Muscle layer of duodenum (tissue), 2 donors: ENCODE measurements around the gene PSMD13.
A peak's percentile ranks its signal among the peaks of the same experiment; 100 is the strongest.

Experiments
- H3K27ac ChIP-seq: one replicate; pipeline ENCODE4 v1.7.0; 2013; ENCODE audit warnings: mild to moderate bottlenecking, low read length
- H3K27me3 ChIP-seq: one replicate; pipeline ENCODE4 v1.7.0; 2013; ENCODE audit warnings: low read depth, mild to moderate bottlenecking, control low read depth, low read length
- H3K36me3 ChIP-seq, 2 donors: one replicate each; pipeline ENCODE4 v1.7.0; 2013; ENCODE audit warnings: low read length in 2 of 2, control low read depth in 1 of 2, mild to moderate bottlenecking in 1 of 2; ENCODE audit not compliant: insufficient read depth in 2 of 2, control insufficient read depth in 1 of 2
- H3K4me1 ChIP-seq, 2 donors: one replicate each; pipeline ENCODE4 v1.7.0; 2013; ENCODE audit warnings: low read length in 2 of 2, mild to moderate bottlenecking in 2 of 2, control low read depth in 1 of 2, moderate library complexity in 1 of 2; ENCODE audit not compliant: insufficient read depth in 2 of 2, control insufficient read depth in 1 of 2
- H3K4me3 ChIP-seq, 2 donors: one replicate each; pipeline ENCODE4 v1.7.0; 2013; ENCODE audit warnings: low read length in 2 of 2, low read depth in 1 of 2, mild to moderate bottlenecking in 1 of 2
- H3K9me3 ChIP-seq, 2 donors: one replicate each; pipeline ENCODE4 v1.7.0; 2013; ENCODE audit warnings: low read length in 2 of 2, control low read depth in 1 of 2, mild to moderate bottlenecking in 1 of 2; ENCODE audit not compliant: control insufficient read depth in 1 of 2
- donor health status: healthy.

Gene PSMD13

DNA sequence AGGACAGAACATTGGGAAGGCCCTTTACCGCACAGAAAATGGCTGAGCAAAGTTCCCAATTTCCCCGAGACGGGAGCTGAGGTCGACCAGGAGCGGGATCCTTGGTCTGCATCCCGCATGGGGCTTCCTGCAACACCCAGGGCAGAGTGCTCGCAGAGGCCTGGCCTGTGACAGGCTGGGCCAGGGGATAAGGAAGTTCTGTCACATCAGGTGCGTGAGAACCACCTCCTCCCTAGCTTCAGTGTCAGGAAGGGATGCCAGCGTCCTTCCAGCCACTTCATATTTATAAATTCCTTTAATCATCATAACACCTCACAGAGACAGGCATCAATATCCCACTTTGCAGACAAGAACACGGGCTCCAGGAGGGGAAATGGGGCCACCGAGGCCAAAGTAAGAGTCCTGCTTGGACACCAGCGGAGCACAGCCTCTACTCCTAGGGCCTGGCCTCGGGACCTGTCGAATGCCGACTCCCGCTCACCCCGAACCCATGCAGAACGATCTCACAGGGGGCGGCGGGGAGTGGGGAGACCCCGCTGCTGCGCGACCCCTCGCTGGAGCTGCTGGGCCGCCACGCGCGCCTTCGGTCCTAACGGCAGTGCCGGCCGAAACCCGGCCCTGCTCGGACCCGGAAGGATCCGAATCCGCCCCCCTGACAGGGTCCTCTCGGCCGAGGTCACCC, 30.1 kb upstream of the PSMD13 start:
- Histone ChIP-seq H3K4me1 (peaks cover 19 to 44% of the 10 kb centered on the region in 2 donors), H3K27me3 (no peaks in the 10 kb centered on the region), H3K36me3 (peaks cover 47 to 60% of the 10 kb centered on the region in 2 donors), H3K9me3 (no peaks in the 10 kb centered on the region), H3K27ac (peak overlapping the region; percentile 99), H3K4me3 (peak overlapping the region; percentile 85 to 93)

DNA sequence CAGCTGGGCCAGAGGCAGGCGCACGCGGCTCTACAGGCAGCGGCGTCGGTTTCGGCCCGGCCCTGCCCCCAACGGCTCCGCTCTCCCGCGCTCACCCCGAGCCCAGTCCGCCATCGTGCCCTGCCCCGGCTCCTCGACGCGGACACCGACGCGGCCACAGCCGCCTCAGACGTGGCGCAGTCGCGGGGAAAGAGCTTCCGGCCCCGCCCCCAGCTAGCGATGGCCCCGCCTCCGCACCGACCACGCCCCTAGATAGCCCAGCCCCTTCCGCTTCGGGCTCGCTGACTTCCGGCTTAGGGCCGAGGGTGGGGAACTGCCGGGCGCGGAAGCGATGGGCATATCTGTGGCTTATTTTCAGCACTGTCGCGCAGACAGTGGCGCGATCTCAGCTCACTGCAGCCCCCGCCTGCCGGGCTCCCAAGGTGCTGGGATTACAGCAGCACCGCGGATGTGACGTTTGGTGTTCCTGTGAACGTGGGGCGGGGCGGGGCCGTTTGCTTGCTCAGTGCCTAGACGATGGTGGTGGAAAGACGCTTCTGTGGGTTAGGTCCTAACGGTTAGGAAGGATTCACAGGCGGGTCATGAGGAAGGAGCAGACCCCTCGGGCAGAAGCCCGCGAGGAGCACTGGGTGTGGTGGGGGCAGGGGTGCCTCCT, 29.4 kb upstream of the PSMD13 start, which contains the start of the genes BET1L and RIC8A:
Gene BET1L (minus strand): TSS at position 192 of the 655 bp plus-strand sequence. CDS start 78 bp downstream, at position 114.
Gene RIC8A (plus strand): TSS at position 501 of the 655 bp plus-strand sequence. CDS start 1,147 bp downstream, outside the sequence.
- H3K36me3 ChIP-seq = peaks cover 53 to 66% of the 10 kb centered on the region in 2 donors

DNA sequence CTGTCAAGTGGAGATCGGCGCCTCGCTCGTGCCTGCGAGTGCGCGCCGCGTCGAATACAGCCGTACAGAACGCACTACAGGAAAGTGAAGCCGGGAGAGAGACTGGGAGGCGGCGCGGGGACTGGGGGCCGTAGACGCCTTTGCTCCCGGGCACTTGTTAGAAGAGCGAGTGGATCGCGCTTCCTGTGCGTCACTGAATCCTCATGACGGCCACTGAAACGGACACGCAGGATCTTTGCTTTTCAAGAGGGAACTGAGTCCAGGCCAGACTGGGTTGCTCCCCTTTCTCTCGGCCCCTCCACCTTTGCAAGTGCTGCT, 29.0 kb upstream of the PSMD13 start:
- peak overlapping the region; percentile 85 to 93 for H3K4me3 ChIP-seq
- H3K9me3 ChIP-seq = no peaks in the 10 kb centered on the region
- H3K27ac ChIP-seq = peak overlapping the region; percentile 99
- peaks cover 53 to 66% of the 10 kb centered on the region in 2 donors for H3K36me3 ChIP-seq
- no peaks in the 10 kb centered on the region for H3K27me3 ChIP-seq
- peaks cover 19 to 44% of the 10 kb centered on the region in 2 donors for H3K4me1 ChIP-seq

More for the DNA sequence above, 29.4 kb upstream of the PSMD13 start, which contains the start of the genes BET1L and RIC8A:
- no peaks in the 10 kb centered on the region for H3K9me3 ChIP-seq
- no peaks in the 10 kb centered on the region for H3K27me3 ChIP-seq
- H3K4me1 ChIP-seq = peaks cover 19 to 44% of the 10 kb centered on the region in 2 donors
- peak within 1 kb of the TSS; percentile 85 to 93 for H3K4me3 ChIP-seq
- H3K27ac ChIP-seq = peak within 1 kb of the TSS; percentile 99

DNA sequence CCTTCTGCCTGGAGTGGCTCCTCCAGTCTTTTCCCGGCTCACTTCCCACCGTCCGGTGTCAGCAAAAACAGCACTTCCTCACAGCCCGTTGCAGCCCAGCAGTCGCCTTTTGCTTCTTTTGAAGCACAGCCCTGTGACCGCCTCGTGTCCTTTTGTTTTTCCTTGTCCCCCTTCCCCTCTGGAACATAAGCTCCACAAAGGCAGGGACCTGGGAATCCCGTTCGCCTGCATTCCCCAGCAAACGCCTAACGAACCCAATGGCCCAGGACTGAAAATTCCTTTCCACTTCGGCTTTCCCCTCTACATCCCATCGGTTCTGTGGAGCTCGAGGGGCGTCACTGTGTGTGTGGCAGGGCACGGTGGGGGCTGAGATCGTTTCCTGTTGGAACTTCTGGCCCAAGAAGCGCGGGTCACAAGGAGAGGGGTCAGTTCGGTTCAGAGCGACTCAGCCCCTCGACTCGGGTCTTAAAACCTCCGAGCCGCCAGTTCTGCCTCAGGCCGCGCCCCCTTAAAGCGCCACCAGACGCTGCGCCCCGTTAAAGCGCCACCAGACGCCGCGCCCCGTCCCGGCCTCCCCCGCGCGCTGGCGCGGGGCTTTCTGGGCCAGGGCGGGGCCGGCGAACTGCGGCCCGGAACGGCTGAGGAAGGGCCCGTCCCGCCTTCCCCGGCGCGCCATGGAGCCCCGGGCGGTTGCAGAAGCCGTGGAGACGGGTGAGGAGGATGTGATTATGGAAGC, 28.4 kb upstream of the PSMD13 start:
- no peaks in the 10 kb centered on the region for H3K27me3 ChIP-seq
- H3K27ac ChIP-seq = peak overlapping the region; percentile 99
- H3K9me3 ChIP-seq = no peaks in the 10 kb centered on the region
- H3K4me3 ChIP-seq = peak overlapping the region; percentile 85 to 93
- H3K4me1 ChIP-seq = peaks cover 19 to 44% of the 10 kb centered on the region in 2 donors
- H3K36me3 ChIP-seq = peaks cover 53 to 66% of the 10 kb centered on the region in 2 donors

DNA sequence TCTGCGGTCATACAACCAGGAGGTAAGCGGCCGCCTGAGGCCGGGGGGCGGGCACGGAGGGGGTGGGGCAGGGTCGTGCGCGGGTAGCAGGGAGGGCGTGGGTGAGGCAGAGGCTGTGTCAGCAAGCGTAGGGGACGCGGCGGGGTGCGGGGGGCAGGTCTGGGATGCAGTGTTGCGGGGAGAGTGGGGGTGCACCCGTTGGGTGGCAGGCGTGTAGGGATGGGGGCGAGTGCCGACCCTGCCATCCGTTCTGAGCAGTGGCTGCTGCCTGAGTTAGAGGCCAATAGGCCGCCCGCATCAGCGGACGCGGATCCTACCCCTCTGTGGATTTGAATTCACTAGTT, 27.9 kb upstream of the PSMD13 start:
- Histone ChIP-seq H3K27ac (peak overlapping the region; percentile 67), H3K36me3 (peaks cover 49 to 67% of the 10 kb centered on the region in 2 donors), H3K9me3 (no peaks in the 10 kb centered on the region), H3K4me1 (peaks cover 19 to 44% of the 10 kb centered on the region in 2 donors), H3K4me3 (peak overlapping the region; percentile 85 to 93), H3K27me3 (no peaks in the 10 kb centered on the region)

DNA sequence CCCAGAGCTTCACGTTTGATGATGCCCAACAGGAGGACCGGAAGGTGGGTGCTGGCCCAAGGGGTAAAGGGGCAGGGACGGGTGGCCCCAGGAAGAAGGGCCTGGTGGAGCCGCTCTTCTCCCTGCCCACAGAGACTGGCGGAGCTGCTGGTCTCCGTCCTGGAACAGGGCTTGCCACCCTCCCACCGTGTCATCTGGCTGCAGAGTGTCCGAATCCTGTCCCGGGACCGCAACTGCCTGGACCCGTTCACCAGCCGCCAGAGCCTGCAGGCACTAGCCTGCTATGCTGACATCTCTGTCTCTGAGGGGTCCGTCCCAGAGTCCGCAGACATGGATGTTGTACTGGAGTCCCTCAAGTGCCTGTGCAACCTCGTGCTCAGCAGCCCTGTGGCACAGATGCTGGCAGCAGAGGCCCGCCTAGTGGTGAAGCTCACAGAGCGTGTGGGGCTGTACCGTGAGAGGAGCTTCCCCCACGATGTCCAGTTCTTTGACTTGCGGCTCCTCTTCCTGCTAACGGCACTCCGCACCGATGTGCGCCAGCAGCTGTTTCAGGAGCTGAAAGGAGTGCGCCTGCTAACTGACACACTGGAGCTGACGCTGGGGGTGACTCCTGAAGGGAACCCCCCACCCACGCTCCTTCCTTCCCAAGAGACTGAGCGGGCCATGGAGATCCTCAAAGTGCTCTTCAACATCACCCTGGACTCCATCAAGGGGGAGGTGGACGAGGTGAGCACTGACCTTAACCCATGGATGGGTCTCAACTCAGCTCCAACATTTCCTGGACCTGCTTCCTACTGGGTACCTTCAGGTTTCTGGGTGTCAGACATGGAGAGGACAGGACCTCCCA, 27.3 kb upstream of the PSMD13 start:
- H3K4me1 ChIP-seq = peaks cover 19 to 43% of the 10 kb centered on the region in 2 donors
- peaks cover 50 to 67% of the 10 kb centered on the region in 2 donors for H3K36me3 ChIP-seq
- H3K4me3 ChIP-seq = peak overlapping the region; percentile 85 to 93
- H3K27me3 ChIP-seq = no peaks in the 10 kb centered on the region
- no peaks in the 10 kb centered on the region for H3K9me3 ChIP-seq
- peak overlapping the region; percentile 67 for H3K27ac ChIP-seq

DNA sequence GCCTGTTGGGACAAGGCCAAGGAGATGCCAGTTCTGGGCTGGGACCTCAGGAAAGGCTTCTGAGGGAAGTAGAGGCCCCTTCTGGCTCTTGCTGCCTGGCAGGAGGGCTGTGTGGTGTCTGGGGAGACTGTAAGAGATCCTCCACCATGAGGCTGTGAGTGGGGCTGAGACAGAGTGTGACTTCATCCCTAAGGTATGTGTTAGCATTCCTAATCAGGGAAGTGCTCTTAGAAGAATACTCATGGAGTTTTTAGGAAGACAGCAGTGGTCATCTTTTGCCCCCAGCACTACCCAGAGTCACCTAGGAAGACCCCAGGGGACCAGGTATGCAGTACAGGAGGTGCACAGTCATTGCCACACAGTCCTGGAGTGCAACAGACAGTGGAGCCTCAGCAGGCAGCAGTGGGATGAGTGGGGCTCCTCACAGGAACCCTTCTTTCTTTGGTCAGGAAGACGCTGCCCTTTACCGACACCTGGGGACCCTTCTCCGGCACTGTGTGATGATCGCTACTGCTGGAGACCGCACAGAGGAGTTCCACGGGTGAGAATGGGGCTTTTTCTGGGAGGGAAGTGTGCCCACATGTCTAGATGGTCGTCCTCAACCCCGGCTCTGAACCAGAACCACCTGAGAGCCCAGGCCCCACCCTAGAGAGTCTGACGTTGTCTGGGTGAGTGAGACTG, 26.5 kb upstream of the PSMD13 start:
- Histone ChIP-seq H3K27me3 (no peaks in the 10 kb centered on the region), H3K4me3 (peak overlapping the region in 1 of 2 donors; percentile 85), H3K9me3 (no peaks in the 10 kb centered on the region), H3K27ac (peak overlapping the region; percentile 56), H3K36me3 (peaks cover 50 to 65% of the 10 kb centered on the region in 2 donors), H3K4me1 (peaks cover 19 to 35% of the 10 kb centered on the region in 2 donors)

DNA sequence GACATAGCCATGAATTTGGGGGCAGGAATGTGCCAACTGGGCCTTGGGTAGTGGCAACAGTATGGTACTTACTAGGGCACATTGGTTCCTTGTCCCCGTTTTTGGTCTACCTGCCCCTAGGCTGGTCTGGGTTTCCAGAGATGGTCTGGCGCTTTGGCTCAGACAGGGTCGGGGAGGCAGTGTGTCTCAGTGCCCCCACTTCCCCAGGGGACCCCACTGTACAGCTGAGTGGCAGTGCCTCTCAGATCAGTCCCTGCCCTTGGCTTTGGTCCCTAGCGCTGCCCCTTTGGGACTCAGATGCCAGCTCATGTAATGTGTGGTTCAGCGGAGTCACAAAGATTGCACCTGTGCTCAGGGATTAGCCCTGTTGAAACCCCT, 26.0 kb upstream of the PSMD13 start:
- H3K27ac ChIP-seq = no peak overlapping the region
- H3K9me3 ChIP-seq = no peaks in the 10 kb centered on the region
- H3K36me3 ChIP-seq = peaks cover 46 to 65% of the 10 kb centered on the region in 2 donors
- peaks cover 16 to 30% of the 10 kb centered on the region in 2 donors for H3K4me1 ChIP-seq
- no peaks in the 10 kb centered on the region for H3K27me3 ChIP-seq
- no peak overlapping the region for H3K4me3 ChIP-seq

DNA sequence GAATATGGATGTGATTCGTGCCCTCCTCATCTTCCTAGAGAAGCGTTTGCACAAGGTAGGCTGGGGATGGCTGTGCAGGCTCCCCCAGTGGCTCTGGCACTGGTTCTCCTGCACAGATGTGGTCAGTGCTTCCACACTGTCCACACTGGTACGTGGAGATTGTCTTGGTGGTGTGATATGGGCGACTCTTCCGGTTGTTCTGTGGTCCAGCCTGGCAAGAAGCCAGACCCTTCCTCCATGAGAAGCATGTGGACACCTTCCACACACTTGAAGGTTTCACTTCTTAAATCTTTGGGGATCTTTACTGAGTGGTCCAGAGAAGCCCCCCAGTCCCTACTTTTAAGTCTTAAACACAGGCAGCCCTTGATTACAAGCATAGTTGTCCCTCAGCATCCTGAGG, 25.5 kb upstream of the PSMD13 start:
- Histone ChIP-seq H3K4me3 (no peak overlapping the region), H3K4me1 (peaks cover 10 to 25% of the 10 kb centered on the region in 2 donors), H3K27ac (no peak overlapping the region), H3K9me3 (no peaks in the 10 kb centered on the region), H3K27me3 (no peaks in the 10 kb centered on the region), H3K36me3 (peaks cover 49 to 68% of the 10 kb centered on the region in 2 donors)

DNA sequence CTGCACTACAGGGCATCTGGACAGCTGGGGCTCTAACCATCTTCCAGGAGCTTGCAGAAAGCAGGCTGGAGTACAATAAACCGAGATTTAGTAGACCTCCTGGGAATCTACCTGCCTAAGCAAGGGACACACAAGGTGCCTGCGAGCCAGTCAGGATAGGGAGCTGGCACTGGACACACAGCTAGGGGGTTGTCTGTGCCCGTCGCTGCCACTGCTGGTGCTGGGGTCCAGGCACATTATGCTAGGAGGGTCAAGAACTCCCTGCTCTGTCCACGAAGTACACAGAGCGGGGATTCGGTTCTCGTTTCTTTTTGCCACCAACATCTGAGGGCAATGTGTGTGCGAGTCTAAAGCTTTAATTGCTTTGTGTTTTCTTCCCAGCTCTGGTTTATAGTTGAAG, 25.0 kb upstream of the PSMD13 start:
- H3K27me3 ChIP-seq = no peaks in the 10 kb centered on the region
- peaks cover 10 to 23% of the 10 kb centered on the region in 2 donors for H3K4me1 ChIP-seq
- no peak overlapping the region for H3K4me3 ChIP-seq
- H3K36me3 ChIP-seq = peaks cover 49 to 68% of the 10 kb centered on the region in 2 donors
- H3K9me3 ChIP-seq = no peaks in the 10 kb centered on the region
- H3K27ac ChIP-seq = no peak overlapping the region
